GM12878 (cell line): Measurements from ENCODE around the gene PFKL. TPM values are rescaled to one million over a fixed set of nuclear protein-coding genes. Genes with fewer than 3 reads are reported as not detected.

Experiments used
- ATAC-seq: fragments of 200-7000 bp; cut with Tn5 transposase; 3 replicates; pipeline ENCODE4 v1.9.1; 2020; ENCODE audit warnings: mild to moderate bottlenecking, moderate library complexity
- BruUV-seq: library from RNA; stranded (reverse); fragments of 400-500 nt; replicated peaks from 2 replicates; lab custom pipeline; 2021; lab: Mats Ljungman, UMichigan
- CTCF ChIA-PET: fragments of 300-600 bp; sonication (Branson Sonifier 250); formaldehyde crosslinking; extraction: SDS; loops from one replicate; lab custom pipeline; 2021; ENCODE audit warnings: inconsistent platforms; lab: Yijun Ruan, JAX
- POLR2A ChIA-PET: fragments of 350-600 bp; formaldehyde crosslinking; extraction: SDS; loops from one replicate; lab custom pipeline; 2021; ENCODE audit warnings: inconsistent platforms; lab: Charles Lee
- RAD21 ChIA-PET: fragments of 300-600 bp; sonication (Branson Sonifier 250); formaldehyde crosslinking; loops from one replicate; lab custom pipeline; 2023; ENCODE audit warnings: antibody characterized with exemption; ENCODE audit not compliant: unreplicated experiment; lab: Charles Lee
- SMC1A ChIA-PET: fragments of 300-600 bp; sonication (Branson Sonifier 250); formaldehyde crosslinking; loops from one replicate; lab custom pipeline; 2023; ENCODE audit not compliant: unreplicated experiment, uncharacterized antibody; lab: Charles Lee
- DNase-seq: peaks from one replicate; pipeline ENCODE4 v3.0.0-alpha.2; 2011; ENCODE audit warnings: low read depth, low spot score
- FAIRE-seq: peaks from 3 replicates; lab custom pipeline; 2011; peaks lifted over from hg19 to GRCh38; lab: Jason Lieb, UNC
- H2AFZ ChIP-seq: 2 replicates; pipeline ENCODE4 v1.6.0; 2011; ENCODE audit warnings: low read depth, low read length, control low read depth; ENCODE audit not compliant: control insufficient read depth
- H3K27ac ChIP-seq: 2 replicates; pipeline ENCODE4 v1.5.1; 2011; ENCODE audit warnings: control low read depth; ENCODE audit not compliant: control insufficient read depth, insufficient read depth
- H3K27me3 ChIP-seq, 2 experiments: replicated peaks in 1 of 2; 2 replicates each; pipeline versions ENCODE4 v1.6.0 to v1.6.1; 2011; ENCODE audit warnings: low read length in 1 of 2; ENCODE audit not compliant: control insufficient read depth in 2 of 2, insufficient read depth in 2 of 2
- H3K36me3 ChIP-seq, 2 experiments: 2 replicates each; pipeline ENCODE4 v1.5.1; 2011; ENCODE audit warnings: low read length in 1 of 2; ENCODE audit not compliant: control insufficient read depth in 2 of 2, insufficient read depth in 2 of 2
- H3K4me1 ChIP-seq: 2 replicates; pipeline ENCODE4 v1.6.1; 2011; ENCODE audit warnings: mild to moderate bottlenecking, low read length, moderate library complexity, mixed read lengths; ENCODE audit not compliant: control insufficient read depth, insufficient read depth
- H3K4me2 ChIP-seq: 2 replicates; pipeline ENCODE4 v1.6.0; 2011; ENCODE audit warnings: control low read depth; ENCODE audit not compliant: control insufficient read depth, insufficient read depth
- H3K4me3 ChIP-seq: fragments of 200-600 bp; sonication (generic); 2 replicates; pipeline ENCODE4 v1.5.1; 2016
- H3K79me2 ChIP-seq: 2 replicates; pipeline ENCODE4 v1.6.0; 2011; ENCODE audit warnings: low read length; ENCODE audit not compliant: control insufficient read depth, insufficient read depth
- H3K9ac ChIP-seq: 2 replicates; pipeline ENCODE4 v1.8.0; 2011; ENCODE audit warnings: low read length, control low read depth, mixed read lengths; ENCODE audit not compliant: control insufficient read depth, insufficient read depth
- H3K9me3 ChIP-seq: replicated peaks from 3 replicates; pipeline ENCODE4 v1.5.1; 2011; ENCODE audit warnings: mild to moderate bottlenecking, low read length; ENCODE audit not compliant: control insufficient read depth, insufficient read depth
- H4K20me1 ChIP-seq: 2 replicates; pipeline ENCODE4 v1.6.0; 2011; ENCODE audit not compliant: control insufficient read depth, insufficient read depth
- ATF7 ChIP-seq: fragments of 450-650 bp; IDR thresholded peaks from 2 replicates; pipeline ENCODE4 v1.6.1; 2016; ENCODE audit warnings: low read depth, mild to moderate bottlenecking
- CREM ChIP-seq: IDR thresholded peaks from 2 replicates; pipeline ENCODE4 v1.6.1; 2014; ENCODE audit warnings: antibody characterized with exemption, low read depth
- DPF2 ChIP-seq: fragments of 450-650 bp; IDR thresholded peaks from 2 replicates; pipeline ENCODE4 v1.6.1; 2017; ENCODE audit warnings: mild to moderate bottlenecking
- GABPA ChIP-seq: IDR thresholded peaks from 2 replicates; pipeline ENCODE4 v1.6.1; 2014; ENCODE audit warnings: antibody characterized with exemption, low read depth, mild to moderate bottlenecking, inconsistent platforms
- KLF5 ChIP-seq: fragments of 450-650 bp; IDR thresholded peaks from 2 replicates; pipeline ENCODE4 v1.6.1; 2014; ENCODE audit warnings: mild to moderate bottlenecking; ENCODE audit not compliant: partially characterized antibody
- NFYB ChIP-seq: IDR thresholded peaks from 2 replicates; pipeline ENCODE4 v1.6.1; 2011; ENCODE audit warnings: low read depth, mild to moderate bottlenecking, low read length, improper control_type of control experiment, moderate library complexity; ENCODE audit not compliant: insufficient read depth
- NRF1 ChIP-seq: conservative IDR thresholded peaks from 2 replicates; pipeline ENCODE4 v1.6.1; 2011; ENCODE audit warnings: mild to moderate bottlenecking, low read depth, low read length, improper control_type of control experiment
- RCOR1 ChIP-seq: conservative IDR thresholded peaks from 2 replicates; pipeline ENCODE4 v1.6.1; 2012; ENCODE audit warnings: low read depth, low read length, improper control_type of control experiment
- SP1 ChIP-seq: IDR thresholded peaks from one replicate; pipeline ENCODE4 v1.6.1; 2011; ENCODE audit warnings: low read depth, low read length
- STAT1 ChIP-seq: fragments of 450-650 bp; conservative IDR thresholded peaks from 2 replicates; pipeline ENCODE4 v1.6.1; 2014; ENCODE audit warnings: antibody characterized with exemption, mild to moderate bottlenecking
- WRNIP1 ChIP-seq: IDR thresholded peaks from 2 replicates; pipeline ENCODE4 v1.6.1; 2011; ENCODE audit warnings: low read depth, low read length, improper control_type of control experiment, borderline replicate concordance
- WGBS: methylation state at CpG from one replicate; pipeline ENCODE4 v1.1.6; 2016; ENCODE audit warnings: low lambda C conversion rate; ENCODE audit not compliant: insufficient replicate concordance, insufficient coverage; ENCODE audit errors: missing lambda C conversion rate; 5-methylcytosine and 5-hydroxymethylcytosine counted together
- in situ Hi-C: fragments of 300-500 bp; cut with MboI; formaldehyde crosslinking; loops from 9 replicates; pipeline ENCODE4 v1.14.3; 2018; ENCODE audit warnings: mixed read lengths
- intact Hi-C: fragments of 100-400 bp; cut with micrococcal nuclease; formaldehyde crosslinking; loops from one replicate; pipeline ENCODE4 v1.14.2; 2022; ENCODE audit not compliant: unreplicated experiment
- polyA plus RNA-seq, 11 experiments: library from polyadenylated mRNA; depleted of rRNA in 4 of 11; unstranded in 6 of 11; stranded (reverse) in 5 of 11; fragments of >200 nt; fragmentation: Nextera tagmentation in 4 of 11; fragmentation: Illumina TruSeq in 1 of 11; extraction: Ambion mirVana in 4 of 11; extraction: Trizol in 1 of 11; gene quantifications; 1 replicate in 1 of 11; 2 replicates in 10 of 11; pipeline versions ENCODE4 v1.2.1 to v1.2.3, GENCODE V29; 2011 to 2016; ENCODE audit warnings: inconsistent platforms in 2 of 11, missing spikeins in 2 of 11, low read depth in 1 of 11
- total RNA-seq, 4 experiments: library from RNA; depleted of rRNA in 3 of 4; stranded (reverse); fragments of >200 nt in 3 of 4; fragmentation: Illumina TruSeq in 1 of 4; extraction: Trizol in 1 of 4; gene quantifications; 2 replicates each; pipeline versions ENCODE4 v1.2.1 to v1.2.3, GENCODE V29; 2013 to 2021
- TF ChIP-seq, protein P1 (sequence below): fragments of 450-650 bp; IDR thresholded peaks from 2 replicates; pipeline ENCODE4 v1.6.1; 2017; ENCODE audit warnings: low read depth, mild to moderate bottlenecking, moderate library complexity
- TF ChIP-seq, protein P2 (sequence below): fragments of 450-650 bp; IDR thresholded peaks from 2 replicates; pipeline ENCODE4 v1.6.1; 2017; ENCODE audit warnings: mild to moderate bottlenecking, moderate library complexity

Gene PFKL
- total and polyA plus RNA-seq, 10 of the 15 experiments (the other 5 are each of a cell fraction or from before 2014, with no cell fraction given): 1.2 to 192 (median 112) TPM

DNA sequence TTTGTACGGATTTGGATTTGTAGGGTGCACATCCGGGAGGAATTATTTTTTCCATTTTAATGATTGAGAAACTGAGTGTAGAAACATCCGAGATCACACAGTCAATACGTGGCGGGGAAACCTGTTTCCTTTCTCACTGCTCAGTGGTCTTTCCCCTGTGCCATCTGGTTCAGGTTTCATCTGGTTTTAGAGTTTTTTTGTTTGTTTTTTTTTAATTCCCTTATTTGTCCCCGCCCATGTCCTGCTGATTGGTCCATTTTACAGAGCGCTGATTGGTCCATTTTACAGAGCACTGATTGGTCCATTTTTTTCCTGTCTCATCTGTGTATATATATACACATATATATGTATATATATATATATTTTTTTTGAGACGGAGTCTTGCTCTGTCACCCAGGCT lies 59.5 kb downstream of the PFKL start:
- RAD21 ChIA-PET: no interaction called here
- Histone ChIP-seq H2AFZ (no peak overlapping the region), H3K36me3 (peaks cover 0 to 5% of the 10 kb centered on the region in 2 experiments; a peak in 1 of 4 replicates), H3K9me3 (no peaks in the 10 kb centered on the region; the same call in 2 of the 3 replicates), H3K79me2 (peaks cover 15% of the 10 kb centered on the region), H3K27me3 (no peaks in the 10 kb centered on the region), H3K27ac (no peak overlapping the region), H3K9ac (no peak overlapping the region), H3K4me3 (no peak overlapping the region), H3K4me1 (peaks cover 8% of the 10 kb centered on the region), H4K20me1 (no peaks in the 10 kb centered on the region), H3K4me2 (no peak overlapping the region)
- CTCF ChIA-PET: no interaction called here
- POLR2A ChIA-PET: no interaction called here
- 0 out of 2 replicates have a peak, but pooled peaks have one; percentile 37 for TF ChIP-seq NFYB
- no peak for TF ChIP-seq STAT1
- intact Hi-C loops: no loop called here
- in situ Hi-C loops: no loop called here
- FAIRE-seq (no peak), ATAC-seq (no peak), DNase-seq (no peak)
- 86% methylated on average over 8 of the region's 8 CpGs for whole genome bisulfite sequencing
- BruUV-seq: no TSS peak
- SMC1A ChIA-PET: no interaction called here

DNA sequence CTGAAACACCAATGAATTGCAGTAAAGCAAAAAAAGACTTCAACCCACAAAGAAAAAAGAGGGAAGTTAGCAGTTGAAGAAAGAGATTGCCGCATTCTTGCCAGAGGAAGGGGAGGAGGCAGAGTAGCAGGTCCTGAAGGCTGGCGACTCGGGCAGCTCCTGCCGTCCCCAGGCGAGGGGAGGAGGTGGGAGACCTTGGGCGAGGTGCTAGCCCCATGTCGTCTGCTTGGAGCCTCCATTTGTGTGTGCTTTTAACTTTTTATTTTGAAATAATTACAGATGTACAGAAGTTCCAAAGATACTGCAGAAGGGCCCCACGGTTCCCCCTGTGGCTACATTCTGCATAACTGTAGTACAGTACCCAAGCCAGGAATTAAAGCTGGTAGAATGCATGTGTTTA lies 60.3 kb downstream of the PFKL start:
- Histone ChIP-seq H3K4me3 (no peak overlapping the region), H3K9ac (no peak overlapping the region), H3K27me3 (no peaks in the 10 kb centered on the region), H3K4me2 (no peak overlapping the region), H3K4me1 (peaks cover 4% of the 10 kb centered on the region; the same call in 1 of the 2 replicates), H3K9me3 (no peaks in the 10 kb centered on the region; the same call in 2 of the 3 replicates), H3K36me3 (peaks cover 0 to 5% of the 10 kb centered on the region in 2 experiments; a peak in 1 of 4 replicates), H3K79me2 (peaks cover 9% of the 10 kb centered on the region), H4K20me1 (no peaks in the 10 kb centered on the region), H2AFZ (no peak overlapping the region), H3K27ac (no peak overlapping the region)
- CTCF ChIA-PET: interaction anchor here (0.5 kb wide), 1 partner anchor 1404 kb away, joined by 3 read pairs; no protein-coding TSS in a partner anchor
- in situ Hi-C loops: no loop called here
- POLR2A ChIA-PET: interaction anchor here (0.6 kb wide), 1 partner anchor 47 kb away, joined by 3 read pairs; no protein-coding TSS in a partner anchor
- DNase-seq (no peak), ATAC-seq (no peak), FAIRE-seq (no peak)
- intact Hi-C loops: no loop called here
- SMC1A ChIA-PET: no interaction called here
- no TSS peak for BruUV-seq
- 35% methylated on average over 8 of the region's 8 CpGs for WGBS
- RAD21 ChIA-PET: no interaction called here
- no peak for TF ChIP-seq CREM
- TF ChIP-seq, protein P1, sequence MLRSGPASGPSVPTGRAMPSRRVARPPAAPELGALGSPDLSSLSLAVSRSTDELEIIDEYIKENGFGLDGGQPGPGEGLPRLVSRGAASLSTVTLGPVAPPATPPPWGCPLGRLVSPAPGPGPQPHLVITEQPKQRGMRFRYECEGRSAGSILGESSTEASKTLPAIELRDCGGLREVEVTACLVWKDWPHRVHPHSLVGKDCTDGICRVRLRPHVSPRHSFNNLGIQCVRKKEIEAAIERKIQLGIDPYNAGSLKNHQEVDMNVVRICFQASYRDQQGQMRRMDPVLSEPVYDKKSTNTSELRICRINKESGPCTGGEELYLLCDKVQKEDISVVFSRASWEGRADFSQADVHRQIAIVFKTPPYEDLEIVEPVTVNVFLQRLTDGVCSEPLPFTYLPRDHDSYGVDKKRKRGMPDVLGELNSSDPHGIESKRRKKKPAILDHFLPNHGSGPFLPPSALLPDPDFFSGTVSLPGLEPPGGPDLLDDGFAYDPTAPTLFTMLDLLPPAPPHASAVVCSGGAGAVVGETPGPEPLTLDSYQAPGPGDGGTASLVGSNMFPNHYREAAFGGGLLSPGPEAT: no peak
- no peak for TF ChIP-seq ATF7
- no peak for TF ChIP-seq DPF2
- TF ChIP-seq KLF5: no peak
- no peak for TF ChIP-seq RCOR1
- no peak for TF ChIP-seq NRF1
- TF ChIP-seq WRNIP1: no peak
- no peak for TF ChIP-seq SP1
- TF ChIP-seq, protein P2, sequence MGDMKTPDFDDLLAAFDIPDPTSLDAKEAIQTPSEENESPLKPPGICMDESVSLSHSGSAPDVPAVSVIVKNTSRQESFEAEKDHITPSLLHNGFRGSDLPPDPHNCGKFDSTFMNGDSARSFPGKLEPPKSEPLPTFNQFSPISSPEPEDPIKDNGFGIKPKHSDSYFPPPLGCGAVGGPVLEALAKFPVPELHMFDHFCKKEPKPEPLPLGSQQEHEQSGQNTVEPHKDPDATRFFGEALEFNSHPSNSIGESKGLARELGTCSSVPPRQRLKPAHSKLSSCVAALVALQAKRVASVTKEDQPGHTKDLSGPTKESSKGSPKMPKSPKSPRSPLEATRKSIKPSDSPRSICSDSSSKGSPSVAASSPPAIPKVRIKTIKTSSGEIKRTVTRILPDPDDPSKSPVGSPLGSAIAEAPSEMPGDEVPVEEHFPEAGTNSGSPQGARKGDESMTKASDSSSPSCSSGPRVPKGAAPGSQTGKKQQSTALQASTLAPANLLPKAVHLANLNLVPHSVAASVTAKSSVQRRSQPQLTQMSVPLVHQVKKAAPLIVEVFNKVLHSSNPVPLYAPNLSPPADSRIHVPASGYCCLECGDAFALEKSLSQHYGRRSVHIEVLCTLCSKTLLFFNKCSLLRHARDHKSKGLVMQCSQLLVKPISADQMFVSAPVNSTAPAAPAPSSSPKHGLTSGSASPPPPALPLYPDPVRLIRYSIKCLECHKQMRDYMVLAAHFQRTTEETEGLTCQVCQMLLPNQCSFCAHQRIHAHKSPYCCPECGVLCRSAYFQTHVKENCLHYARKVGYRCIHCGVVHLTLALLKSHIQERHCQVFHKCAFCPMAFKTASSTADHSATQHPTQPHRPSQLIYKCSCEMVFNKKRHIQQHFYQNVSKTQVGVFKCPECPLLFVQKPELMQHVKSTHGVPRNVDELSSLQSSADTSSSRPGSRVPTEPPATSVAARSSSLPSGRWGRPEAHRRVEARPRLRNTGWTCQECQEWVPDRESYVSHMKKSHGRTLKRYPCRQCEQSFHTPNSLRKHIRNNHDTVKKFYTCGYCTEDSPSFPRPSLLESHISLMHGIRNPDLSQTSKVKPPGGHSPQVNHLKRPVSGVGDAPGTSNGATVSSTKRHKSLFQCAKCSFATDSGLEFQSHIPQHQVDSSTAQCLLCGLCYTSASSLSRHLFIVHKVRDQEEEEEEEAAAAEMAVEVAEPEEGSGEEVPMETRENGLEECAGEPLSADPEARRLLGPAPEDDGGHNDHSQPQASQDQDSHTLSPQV: no peak
- TF ChIP-seq GABPA: no peak
